ENCODE measurements around the gene ITGB6.

Gene ITGB6

GRCh38 chr2:160139350-160139749 is 60.7 kb downstream of the ITGB6 start:
- CTCF ChIA-PET, result no interaction called here

GRCh38 chr2:160138406-160138805 is 61.7 kb downstream of the ITGB6 start:
- no peak for DNase-seq (ENCODE audit: low spot score)
- no peak for TF ChIP-seq CTCF (conservative IDR thresholded peaks at IDR 0.05; ENCODE audit: low read depth)
- ChIA-PET CTCF (no interaction called here), POLR2A (ENCODE audit: low non-redundant PET) (no interaction called here)
- no peak overlapping the region for H3K27ac ChIP-seq

More at GRCh38 chr2:160139350-160139749, 60.7 kb downstream of the ITGB6 start:
- no peak for TF ChIP-seq CTCF (conservative IDR thresholded peaks at IDR 0.05; ENCODE audit: low read depth)
- DNase-seq (ENCODE audit: low spot score), result no peak
- POLR2A ChIA-PET (ENCODE audit: low non-redundant PET), result no interaction called here
- H3K27ac ChIP-seq, result no peak overlapping the region

GRCh38 chr2:160137464-160137863 is 62.6 kb downstream of the ITGB6 start:
- no peak overlapping the region for H3K27ac ChIP-seq
- CTCF ChIA-PET, result no interaction called here
- DNase-seq (ENCODE audit: low spot score), result no peak
- no peak for TF ChIP-seq CTCF (conservative IDR thresholded peaks at IDR 0.05; ENCODE audit: low read depth)
- POLR2A ChIA-PET (ENCODE audit: low non-redundant PET), result no interaction called here

GRCh38 chr2:160132761-160133160 is 67.3 kb downstream of the ITGB6 start:
- no peak for TF ChIP-seq CTCF (conservative IDR thresholded peaks at IDR 0.05; ENCODE audit: low read depth)
- H3K27ac ChIP-seq, result no peak overlapping the region
- ChIA-PET POLR2A (ENCODE audit: low non-redundant PET) (no interaction called here), CTCF (no interaction called here)
- no peak for DNase-seq (ENCODE audit: low spot score)

GRCh38 chr2:160126756-160127155 is 73.3 kb downstream of the ITGB6 start:
- ChIA-PET CTCF (no interaction called here), POLR2A (ENCODE audit: low non-redundant PET) (no interaction called here)
- H3K27ac ChIP-seq, result no peak overlapping the region
- no peak for TF ChIP-seq CTCF (conservative IDR thresholded peaks at IDR 0.05; ENCODE audit: low read depth)
- DNase-seq (ENCODE audit: low spot score), result no peak

GRCh38 chr2:160126315-160126714 is 73.8 kb downstream of the ITGB6 start:
- CTCF ChIA-PET, result no interaction called here

More at GRCh38 chr2:160126315-160126714, 73.8 kb downstream of the ITGB6 start:
- H3K27ac ChIP-seq, result no peak overlapping the region
- POLR2A ChIA-PET (ENCODE audit: low non-redundant PET), result no interaction called here
- no peak for TF ChIP-seq CTCF (conservative IDR thresholded peaks at IDR 0.05; ENCODE audit: low read depth)
- no peak for DNase-seq (ENCODE audit: low spot score)
